RWPE2 (cell line): ENCODE measurements around the gene FHIT.

ENCODE experiments used
- ATAC-seq: fragments of 200-7000 bp; cut with Tn5 transposase; 3 replicates; pipeline ENCODE4 v1.9.1; 2021; ENCODE audit warnings: low read depth
- DNase-seq: peaks from one replicate; pipeline ENCODE4 v3.0.0-alpha.2; 2020; ENCODE audit warnings: low spot score
- H3K27ac ChIP-seq: fragments of 450-650 bp; 2 replicates; pipeline ENCODE4 v1.5.1; 2017; ENCODE audit warnings: mild to moderate bottlenecking; ENCODE audit not compliant: poor library complexity, severe bottlenecking
- H3K27me3 ChIP-seq: fragments of 250-450 bp; sonication (Bioruptor Pico); 2 replicates; pipeline ENCODE4 v1.5.1; 2021; ENCODE audit warnings: mild to moderate bottlenecking, moderate library complexity; ENCODE audit not compliant: insufficient read depth, poor library complexity, severe bottlenecking
- H3K36me3 ChIP-seq: fragments of 250-450 bp; sonication (Bioruptor Pico); 2 replicates; pipeline ENCODE4 v1.5.1; 2020; ENCODE audit warnings: low read depth, mild to moderate bottlenecking, moderate library complexity
- H3K4me1 ChIP-seq: fragments of 250-450 bp; sonication (Bioruptor Pico); 2 replicates; pipeline ENCODE4 v1.5.1; 2021; ENCODE audit warnings: mild to moderate bottlenecking, moderate library complexity; ENCODE audit not compliant: insufficient read depth, poor library complexity, severe bottlenecking
- H3K4me3 ChIP-seq: fragments of 250-450 bp; sonication (Bioruptor Pico); 2 replicates; pipeline ENCODE4 v1.5.1; 2021; ENCODE audit warnings: mild to moderate bottlenecking, moderate library complexity; ENCODE audit not compliant: severe bottlenecking
- H3K9me3 ChIP-seq: fragments of 250-450 bp; sonication (Bioruptor Pico); 2 replicates; pipeline ENCODE4 v1.5.1; 2021; ENCODE audit warnings: mild to moderate bottlenecking, moderate library complexity; ENCODE audit not compliant: severe bottlenecking
- CTCF ChIP-seq: fragments of 450-650 bp; IDR thresholded peaks from one replicate; pipeline ENCODE4 v1.5.1; 2017; ENCODE audit warnings: mild to moderate bottlenecking, moderate library complexity; ENCODE audit not compliant: poor library complexity, severe bottlenecking

Gene FHIT

DNA sequence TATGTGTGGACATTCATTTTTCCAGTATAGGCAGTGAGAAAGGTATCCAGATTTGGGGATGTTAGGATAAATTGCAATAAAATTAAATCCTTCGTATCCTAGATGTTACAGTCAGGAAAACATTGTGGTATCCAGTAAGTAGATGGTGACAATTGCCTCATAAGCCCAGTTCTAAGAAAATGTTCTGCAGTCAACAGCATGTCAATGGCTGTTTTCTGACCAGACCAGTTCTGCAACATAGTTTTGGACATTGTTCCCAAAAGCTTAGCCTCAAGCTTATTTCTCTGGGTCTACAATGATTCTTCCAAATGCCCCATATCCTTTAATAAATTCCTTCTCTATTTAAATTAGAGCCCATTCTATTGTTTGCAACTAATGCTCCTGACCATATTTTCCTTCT, 480.7 kb downstream of the FHIT start:
- Histone ChIP-seq H3K36me3 (no peaks in the 10 kb centered on the region), H3K4me3 (no peak overlapping the region), H3K27me3 (no peaks in the 10 kb centered on the region), H3K9me3 (peaks cover 2% of the 10 kb centered on the region), H3K27ac (no peak overlapping the region), H3K4me1 (no peaks in the 10 kb centered on the region)
- DNase-seq = no peak
- ATAC-seq = no peak
- TF ChIP-seq CTCF = no peak

- no peak for DNase-seq
- ATAC-seq = no peak
- H3K27me3 ChIP-seq = no peaks in the 10 kb centered on the region
- no peak overlapping the region for H3K27ac ChIP-seq
- no peak for TF ChIP-seq CTCF
- H3K4me1 ChIP-seq = no peaks in the 10 kb centered on the region
- no peak overlapping the region for H3K4me3 ChIP-seq
- H3K36me3 ChIP-seq = no peaks in the 10 kb centered on the region
- H3K9me3 ChIP-seq = no peaks in the 10 kb centered on the region
Measured at GRCh38 chr3:60767536-60767935, 483.7 kb downstream of the FHIT start.

DNA sequence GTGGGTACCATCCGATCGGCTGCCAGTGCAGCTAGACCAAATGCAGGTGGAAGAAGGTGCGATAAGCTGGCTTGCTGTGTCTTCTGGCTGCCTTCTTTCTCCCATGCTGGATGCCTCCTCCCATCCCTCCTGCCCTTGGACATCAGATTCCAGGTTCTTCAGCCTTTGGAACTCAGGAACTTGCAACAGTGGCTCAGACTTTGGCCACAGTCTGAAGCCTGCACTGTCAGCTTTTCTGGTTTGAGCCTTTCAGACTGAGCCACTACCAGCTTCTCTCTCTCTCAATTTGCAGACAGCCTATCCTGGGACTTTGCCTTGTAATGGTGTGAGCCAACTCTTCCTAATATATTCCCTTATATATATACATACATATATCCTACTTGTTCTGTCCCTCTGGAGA, 485.5 kb downstream of the FHIT start:
- H3K4me3 ChIP-seq = no peak overlapping the region
- H3K27me3 ChIP-seq = no peaks in the 10 kb centered on the region
- no peaks in the 10 kb centered on the region for H3K4me1 ChIP-seq
- no peaks in the 10 kb centered on the region for H3K9me3 ChIP-seq
- ATAC-seq (no peak), DNase-seq (no peak)
- TF ChIP-seq CTCF = no peak
- H3K36me3 ChIP-seq = no peaks in the 10 kb centered on the region
- H3K27ac ChIP-seq = no peak overlapping the region

- Histone ChIP-seq H3K9me3 (no peaks in the 10 kb centered on the region), H3K4me1 (no peaks in the 10 kb centered on the region), H3K36me3 (no peaks in the 10 kb centered on the region), H3K27ac (no peak overlapping the region), H3K4me3 (no peak overlapping the region), H3K27me3 (no peaks in the 10 kb centered on the region)
- no peak for ATAC-seq
- no peak for TF ChIP-seq CTCF
- no peak for DNase-seq
Measured at GRCh38 chr3:60764870-60765269, 486.4 kb downstream of the FHIT start.

GRCh38 chr3:60760145-60760544, 491.1 kb downstream of the FHIT start:
- no peaks in the 10 kb centered on the region for H3K27me3 ChIP-seq
- DNase-seq (no peak), ATAC-seq (no peak)
- H3K9me3 ChIP-seq = no peaks in the 10 kb centered on the region
- TF ChIP-seq CTCF = no peak
- no peaks in the 10 kb centered on the region for H3K36me3 ChIP-seq
- no peak overlapping the region for H3K4me3 ChIP-seq
- H3K27ac ChIP-seq = no peak overlapping the region
- no peaks in the 10 kb centered on the region for H3K4me1 ChIP-seq
